Endodermal cell (in vitro differentiated cells): Measurements from ENCODE around the gene RIMBP2. TPM values are rescaled to one million over a fixed set of nuclear protein-coding genes. Genes with fewer than 3 reads are reported as not detected.

Experiments
- DNase-seq: peaks from one replicate; pipeline ENCODE4 v3.0.0-alpha.2; 2017
- H3K27ac ChIP-seq: 2 replicates; pipeline ENCODE4 v1.5.1; 2013; ENCODE audit warnings: mild to moderate bottlenecking, low read depth, low read length, moderate library complexity
- H3K27me3 ChIP-seq: 2 replicates; pipeline ENCODE4 v1.6.1; 2013; ENCODE audit warnings: mild to moderate bottlenecking, low read length, moderate library complexity; ENCODE audit not compliant: insufficient read depth, control insufficient read depth, poor library complexity, severe bottlenecking
- H3K36me3 ChIP-seq: 2 replicates; pipeline ENCODE4 v1.7.0; 2013; ENCODE audit warnings: mild to moderate bottlenecking, low read length, moderate library complexity; ENCODE audit not compliant: control insufficient read depth, insufficient read depth
- H3K4me1 ChIP-seq: one replicate; pipeline ENCODE4 v1.7.0; 2013; ENCODE audit warnings: low read length; ENCODE audit not compliant: control insufficient read depth, insufficient read depth
- H3K4me3 ChIP-seq: 2 replicates; pipeline ENCODE4 v1.5.1; 2013; ENCODE audit warnings: mild to moderate bottlenecking, low read length, moderate library complexity
- H3K9ac ChIP-seq: 2 replicates; pipeline ENCODE4 v1.6.1; 2013; ENCODE audit warnings: mild to moderate bottlenecking, low read length, moderate library complexity; ENCODE audit not compliant: poor library complexity, severe bottlenecking; ENCODE audit errors: extremely low read depth
- H3K9me3 ChIP-seq: 2 replicates; pipeline ENCODE4 v1.6.1; 2013; ENCODE audit warnings: mild to moderate bottlenecking, low read length, moderate library complexity; ENCODE audit not compliant: control insufficient read depth
- H3K27ac Mint-ChIP-seq: 2 replicates; pipeline ENCODE4 v1.8.0; 2020; ENCODE audit warnings: mixed read lengths
- H3K27me3 Mint-ChIP-seq: 2 replicates; pipeline ENCODE4 v1.8.0; 2021; ENCODE audit warnings: mild to moderate bottlenecking, mixed read lengths; ENCODE audit not compliant: insufficient read depth
- H3K36me3 Mint-ChIP-seq: 2 replicates; pipeline ENCODE4 v1.8.0; 2020; ENCODE audit warnings: low read depth, mixed read lengths
- H3K4me1 Mint-ChIP-seq: 2 replicates; pipeline ENCODE4 v1.8.0; 2020; ENCODE audit warnings: mixed read lengths
- H3K4me3 Mint-ChIP-seq: 2 replicates; pipeline ENCODE4 v1.8.0; 2020; ENCODE audit warnings: mild to moderate bottlenecking, moderate library complexity, mixed read lengths
- H3K9me3 Mint-ChIP-seq: 2 replicates; pipeline ENCODE4 v1.8.0; 2020; ENCODE audit warnings: mild to moderate bottlenecking, mixed read lengths
- CTCF ChIP-seq: fragments of 200-600 bp; sonication (generic); conservative IDR thresholded peaks from 2 replicates; pipeline ENCODE4 v1.5.0; 2021; ENCODE audit warnings: antibody characterized with exemption, mild to moderate bottlenecking
- WGBS, 2 experiments: methylation state at CpG; one replicate each; pipeline versions ENCODE4 v1.1.5 to v1.1.7; 2013; ENCODE audit warnings: missing lambda C conversion rate in 2 of 2, mixed read lengths in 1 of 2; ENCODE audit not compliant: insufficient coverage in 1 of 2, insufficient read length in 1 of 2; 5-methylcytosine and 5-hydroxymethylcytosine counted together
- total RNA-seq, 2 donors: library from RNA; stranded (reverse); fragmentation: NEBNext Ultra II Directional in 1 of 2; extraction: Animal tissue kit (Norgen Biotek cat#: 25700) in 1 of 2; gene quantifications; 2 replicates in 1 of 2; 3 replicates in 1 of 2; pipeline ENCODE4 v1.2.1, GENCODE V29; 2021

RIMBP2 gene
- total RNA-seq, 2 donors from 2014 or later: 0.13 to 3.4 TPM

- peaks cover 3% of the 10 kb centered on the region for H3K4me1 ChIP-seq
- peaks cover 5% of the 10 kb centered on the region for H3K9me3 Mint-ChIP-seq
- H3K4me1 Mint-ChIP-seq: peaks cover 3% of the 10 kb centered on the region
- no peak overlapping the region for H3K4me3 ChIP-seq
- no peak overlapping the region for H3K27ac Mint-ChIP-seq
- no peak overlapping the region for H3K4me3 Mint-ChIP-seq
- no peak overlapping the region for H3K27ac ChIP-seq
- H3K9ac ChIP-seq: no peak overlapping the region
- H3K36me3 Mint-ChIP-seq: no peaks in the 10 kb centered on the region
- H3K9me3 ChIP-seq: peaks cover under 1% of the 10 kb centered on the region
- WGBS, 2 experiments: 92% methylated on average over 6 to 8 of the region's 8 CpGs
- no peak for TF ChIP-seq CTCF
- H3K27me3 ChIP-seq: no peaks in the 10 kb centered on the region
- no peaks in the 10 kb centered on the region for H3K27me3 Mint-ChIP-seq
- peak; percentile 19 for DNase-seq
- H3K36me3 ChIP-seq: no peaks in the 10 kb centered on the region
Observed at GRCh38 chr12:130603396-130603965, 112.6 kb downstream of the RIMBP2 start.

DNA sequence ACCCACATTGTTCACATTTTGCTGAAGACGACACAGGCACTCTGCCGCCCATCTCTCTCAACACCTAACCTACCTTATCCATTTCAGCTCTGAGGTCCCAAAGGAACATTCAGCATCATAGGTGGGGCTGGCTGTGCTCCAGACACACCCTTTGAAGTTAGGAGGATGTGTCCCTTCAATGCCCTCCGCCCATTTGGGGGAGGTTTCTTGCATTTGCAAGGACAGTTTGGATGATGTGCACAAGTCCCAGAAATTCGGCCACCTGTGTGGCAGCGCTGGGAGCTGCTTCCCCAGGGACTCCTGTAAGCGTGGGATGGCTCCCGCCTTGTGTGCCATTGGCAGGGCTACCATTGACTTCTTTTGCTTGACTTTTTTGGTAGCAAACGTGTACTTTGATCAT is 113.8 kb downstream of the RIMBP2 start:
- peaks cover 13% of the 10 kb centered on the region for H3K9me3 Mint-ChIP-seq
- TF ChIP-seq CTCF: no peak
- Histone ChIP-seq H3K27me3 (no peaks in the 10 kb centered on the region), H3K27ac (no peak overlapping the region), H3K36me3 (no peaks in the 10 kb centered on the region), H3K4me3 (no peak overlapping the region), H3K9me3 (peaks cover 12% of the 10 kb centered on the region), H3K9ac (no peak overlapping the region), H3K4me1 (no peaks in the 10 kb centered on the region)
- 93 to 96% methylated on average over 7 to 8 of the region's 8 CpGs for WGBS, 2 experiments
- no peak overlapping the region for H3K4me3 Mint-ChIP-seq
- peak; percentile 30 for DNase-seq
- no peaks in the 10 kb centered on the region for H3K36me3 Mint-ChIP-seq
- no peak overlapping the region for H3K27ac Mint-ChIP-seq
- H3K27me3 Mint-ChIP-seq: no peaks in the 10 kb centered on the region
- H3K4me1 Mint-ChIP-seq: no peaks in the 10 kb centered on the region

GRCh38 chr12:130601327-130601726 is 114.8 kb downstream of the RIMBP2 start:
- Mint-ChIP-seq H3K4me3 (no peak overlapping the region), H3K9me3 (peaks cover 13% of the 10 kb centered on the region)

More at GRCh38 chr12:130601327-130601726, 114.8 kb downstream of the RIMBP2 start:
- no peaks in the 10 kb centered on the region for H3K36me3 Mint-ChIP-seq
- peaks cover 12% of the 10 kb centered on the region for H3K9me3 ChIP-seq
- H3K27ac Mint-ChIP-seq: no peak overlapping the region
- no peaks in the 10 kb centered on the region for H3K4me1 Mint-ChIP-seq
- whole genome bisulfite sequencing, 2 experiments: no CpG with 5 or more reads among the region's 1 CpG
- H3K36me3 ChIP-seq: no peaks in the 10 kb centered on the region
- peak; percentile 8 for DNase-seq
- H3K27ac ChIP-seq: no peak overlapping the region
- no peaks in the 10 kb centered on the region for H3K27me3 ChIP-seq
- no peak for TF ChIP-seq CTCF
- H3K27me3 Mint-ChIP-seq: no peaks in the 10 kb centered on the region
- H3K4me1 ChIP-seq: no peaks in the 10 kb centered on the region
- no peak overlapping the region for H3K4me3 ChIP-seq
- H3K9ac ChIP-seq: no peak overlapping the region
